Stimulated activated naive CD8-positive, alpha-beta T cell treated with anti-CD3 and anti-CD28 coated beads, Interleukin-15, Interleukin-2, amounts not matched to agents 100 U/mL and 50 U/mL, for 24 hours (primary cell): ENCODE results near the gene CTNNBL1.
A peak's percentile ranks its signal among the peaks of the same experiment; 100 is the strongest.

ENCODE experiments used
- ATAC-seq: fragments of 150-1000 bp; cut with Tn5 transposase; one replicate; pipeline ENCODE4 v1.10.0; 2021
- DNase-seq: peaks from one replicate; pipeline ENCODE4 v3.0.0; 2021

CTNNBL1 gene

DNA sequence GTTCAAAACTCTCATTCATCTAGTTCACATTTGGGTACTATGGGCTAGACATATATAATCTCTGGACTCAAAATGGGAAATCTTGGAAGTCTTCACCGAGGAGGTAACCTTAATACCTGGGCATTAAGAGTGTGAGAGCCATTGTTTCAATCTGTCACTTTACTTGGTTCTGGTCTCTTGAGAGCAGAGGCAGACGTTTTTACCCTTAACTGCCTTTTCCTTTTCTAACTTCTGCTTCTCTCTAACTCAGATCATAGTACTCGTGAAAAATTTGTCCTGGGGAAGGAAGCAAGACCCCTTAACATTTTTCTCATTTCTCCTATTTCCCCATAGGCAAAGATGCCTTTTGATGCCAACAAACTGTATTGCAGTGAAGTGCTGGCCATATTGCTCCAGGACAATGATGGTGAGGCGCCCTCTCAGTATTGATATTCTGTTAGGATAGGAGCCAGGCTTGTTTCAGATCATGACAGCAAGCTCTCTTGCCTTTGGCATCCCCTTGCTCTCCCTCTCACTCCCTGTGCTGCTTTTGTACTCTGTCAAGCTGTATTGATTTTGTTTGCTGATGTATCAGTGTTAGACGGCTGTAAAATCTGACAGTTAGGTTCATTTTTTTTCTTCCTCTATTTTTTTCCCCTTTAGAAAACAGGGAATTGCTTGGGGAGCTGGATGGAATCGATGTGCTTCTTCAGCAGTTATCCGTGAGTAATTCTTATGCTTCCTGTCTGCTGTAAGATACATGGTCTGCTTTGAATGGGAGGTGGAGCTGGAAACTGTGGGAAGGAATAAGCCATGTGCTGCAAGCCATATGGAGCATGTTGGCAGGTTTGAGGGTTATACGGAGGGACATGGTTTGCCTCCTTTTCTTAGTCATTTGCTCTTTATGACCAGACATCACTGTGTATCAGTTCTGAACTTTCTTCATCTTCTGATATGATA is 83.5 kb downstream of the CTNNBL1 start:
- DNase-seq (no peak), ATAC-seq (no peak)

DNA sequence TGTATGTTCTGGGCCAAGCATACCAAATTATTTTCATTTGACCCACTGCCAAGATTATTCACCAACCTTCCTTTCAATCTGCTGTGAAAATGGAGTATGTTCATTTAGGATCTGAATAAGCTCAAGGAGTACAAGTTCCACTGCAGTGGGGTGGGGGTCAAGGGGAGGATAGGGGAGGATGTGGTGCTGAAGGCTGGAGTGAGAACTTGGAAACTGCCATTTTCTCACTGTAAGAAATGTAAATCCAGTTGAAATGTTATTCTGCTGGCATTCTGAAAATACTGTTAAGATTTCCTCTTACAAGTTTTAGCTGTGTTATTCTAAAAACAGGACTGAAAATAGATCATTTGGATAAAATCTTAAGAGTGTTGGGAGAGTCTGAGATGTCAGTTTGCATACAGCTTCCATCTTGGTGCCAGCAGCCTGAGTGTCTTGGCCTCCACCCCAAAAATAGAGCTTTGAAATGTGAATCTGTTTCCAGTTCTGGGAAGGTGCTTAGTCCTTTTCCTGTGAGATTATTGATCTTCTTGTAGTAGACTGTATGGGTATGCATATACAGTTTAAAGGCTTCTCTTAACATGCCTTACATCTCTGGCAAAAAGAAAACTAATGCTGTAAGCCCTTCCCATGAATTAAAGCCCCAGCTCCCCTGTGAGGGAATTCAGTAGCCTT is 84.3 kb downstream of the CTNNBL1 start:
- ATAC-seq = no peak

DNA sequence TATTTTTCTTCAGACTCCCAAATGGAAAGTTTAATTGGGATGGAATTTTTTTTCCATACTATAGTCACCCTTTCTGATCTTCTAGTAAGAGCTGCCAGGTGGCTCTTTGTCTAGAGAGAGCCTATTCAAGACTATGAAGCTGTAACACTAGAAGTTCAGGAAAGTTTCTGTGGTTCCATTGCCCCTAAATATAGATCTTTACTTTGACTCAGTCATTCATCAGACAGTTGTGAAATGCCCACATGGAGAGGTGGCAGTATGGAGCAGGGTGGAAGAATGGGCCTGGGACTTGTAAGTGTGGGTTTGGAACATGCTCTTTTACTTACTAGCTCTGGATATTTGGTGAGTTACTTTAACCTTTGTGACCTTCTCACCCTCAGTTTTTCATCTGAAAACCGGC is 87.8 kb downstream of the CTNNBL1 start:
- DNase-seq (no peak), ATAC-seq (no peak)

More for the DNA sequence above, 84.3 kb downstream of the CTNNBL1 start:
- DNase-seq = no peak

DNA sequence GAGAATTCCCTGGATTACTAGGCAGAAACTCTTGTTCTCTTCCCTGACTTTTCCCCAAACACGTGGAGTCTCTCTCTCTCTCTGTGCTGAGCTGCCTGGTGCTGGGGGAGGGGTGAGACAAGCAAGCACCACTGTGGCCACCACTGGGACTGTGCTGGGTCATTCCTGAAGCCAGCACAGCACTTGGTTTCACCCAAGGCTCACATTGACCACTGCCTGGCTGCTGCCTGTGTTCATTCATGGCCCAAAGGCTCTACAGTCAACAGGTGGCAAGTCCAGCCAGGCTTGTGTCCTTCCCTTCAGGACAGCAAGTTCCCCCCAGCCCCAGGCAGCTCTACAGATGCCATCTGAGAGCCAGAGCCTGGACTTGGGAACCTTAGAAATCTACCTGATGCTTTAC is 92.2 kb downstream of the CTNNBL1 start:
- DNase-seq (no peak), ATAC-seq (no peak)

DNA sequence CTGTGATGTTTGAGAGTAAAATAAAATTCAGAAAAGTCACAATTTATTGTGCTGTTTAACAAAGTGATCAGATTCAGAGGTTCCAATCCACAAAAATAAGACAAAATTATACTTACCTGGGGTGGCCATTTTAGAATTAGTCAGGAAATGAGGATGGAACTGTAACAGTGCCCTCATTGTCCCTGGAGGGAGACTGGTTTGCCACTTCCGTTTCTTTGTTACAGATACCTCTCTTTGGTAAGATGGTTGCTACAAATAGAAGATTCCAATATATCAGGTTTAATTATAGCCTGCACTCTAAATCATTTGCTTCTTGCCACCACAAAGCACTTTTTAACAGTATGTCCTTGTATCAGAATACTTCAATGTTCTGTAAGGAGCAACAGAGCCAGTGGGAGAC is 95.6 kb downstream of the CTNNBL1 start:
- DNase-seq (no peak), ATAC-seq (no peak)

DNA sequence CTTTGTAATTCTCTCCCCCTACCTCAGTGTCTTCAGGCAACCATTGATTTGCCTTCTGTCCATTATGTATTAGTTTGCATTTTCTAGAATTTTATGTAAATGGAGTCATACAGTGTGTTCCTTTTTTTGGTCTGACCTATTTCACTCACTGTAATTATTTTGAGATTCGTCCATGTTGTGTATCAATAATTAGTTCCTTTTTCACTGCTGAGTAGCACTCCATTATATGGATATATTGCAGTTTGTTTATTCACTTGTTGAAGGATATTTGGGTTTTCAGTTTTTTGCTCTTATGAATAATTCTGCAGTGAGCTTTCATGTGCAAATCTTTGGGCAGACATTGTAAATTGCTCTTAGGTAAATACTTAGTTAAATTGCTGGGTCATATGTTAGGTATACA is 97.1 kb downstream of the CTNNBL1 start:
- DNase-seq (no peak), ATAC-seq (no peak)

DNA sequence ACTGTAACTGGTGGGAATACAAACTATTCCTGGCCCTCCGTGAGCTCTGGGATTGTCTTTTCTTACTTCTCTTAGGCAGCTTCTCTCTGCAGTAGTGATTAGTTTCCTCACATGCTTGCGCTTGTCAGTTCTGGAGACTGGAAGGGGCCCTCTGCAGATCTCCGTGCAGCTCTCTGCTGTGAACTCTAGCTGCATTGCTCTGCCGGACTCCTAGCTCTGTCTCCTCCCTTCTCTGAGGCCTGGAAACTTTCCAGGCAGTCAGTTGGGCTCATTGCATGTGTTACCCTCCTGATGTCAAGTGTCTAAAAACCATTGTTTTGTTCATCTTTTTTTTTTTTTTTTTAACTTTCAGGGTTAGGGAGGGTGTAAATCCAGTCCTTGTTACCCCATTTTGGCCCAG is 102.3 kb downstream of the CTNNBL1 start:
- DNase-seq (no peak), ATAC-seq (no peak)

DNA sequence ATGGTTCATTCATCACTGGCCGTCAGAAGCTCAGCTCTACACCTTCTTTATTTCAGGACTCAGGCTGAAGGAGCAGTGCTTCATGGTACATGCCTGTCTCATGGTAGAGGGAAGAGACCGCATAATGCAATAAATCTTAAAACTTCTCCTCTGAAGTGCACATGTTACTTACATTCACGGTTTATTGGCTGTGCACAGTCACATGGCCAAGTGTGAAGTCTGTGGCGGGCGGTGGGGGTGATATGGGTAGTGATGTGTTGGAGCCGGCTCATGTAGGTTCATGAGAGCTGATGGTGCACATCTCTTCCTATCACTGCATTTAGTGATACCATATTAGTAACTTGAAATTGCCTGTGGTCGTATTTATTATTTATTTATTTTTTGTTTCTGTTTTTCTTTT is 102.9 kb downstream of the CTNNBL1 start:
- no peak for ATAC-seq
- DNase-seq = no peak

DNA sequence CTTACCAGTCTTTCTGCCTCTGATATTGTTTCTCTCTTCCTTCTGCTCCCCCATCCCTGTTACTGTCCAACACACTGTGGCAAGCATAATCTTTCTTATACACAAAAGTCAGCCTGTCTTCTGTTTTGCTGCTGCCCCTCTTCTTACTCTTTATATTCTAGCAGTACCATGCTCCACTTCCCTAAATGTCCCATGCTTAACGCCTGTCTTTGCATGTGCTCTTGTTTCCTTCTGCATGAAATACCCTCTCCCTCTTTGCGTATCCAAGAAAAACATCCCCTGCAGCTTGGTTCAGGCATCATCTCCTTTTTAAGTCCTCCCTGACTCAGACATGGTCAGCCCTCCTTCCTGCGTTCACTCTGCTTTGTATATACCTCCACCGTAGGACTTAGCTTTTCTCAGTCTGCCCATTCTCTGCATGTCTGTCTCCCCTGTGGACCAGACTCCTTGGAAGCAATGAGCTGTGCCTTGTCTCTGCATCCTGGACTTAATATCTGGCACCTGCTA is 103.9 kb downstream of the CTNNBL1 start:
- no peak for ATAC-seq
- no peak for DNase-seq

DNA sequence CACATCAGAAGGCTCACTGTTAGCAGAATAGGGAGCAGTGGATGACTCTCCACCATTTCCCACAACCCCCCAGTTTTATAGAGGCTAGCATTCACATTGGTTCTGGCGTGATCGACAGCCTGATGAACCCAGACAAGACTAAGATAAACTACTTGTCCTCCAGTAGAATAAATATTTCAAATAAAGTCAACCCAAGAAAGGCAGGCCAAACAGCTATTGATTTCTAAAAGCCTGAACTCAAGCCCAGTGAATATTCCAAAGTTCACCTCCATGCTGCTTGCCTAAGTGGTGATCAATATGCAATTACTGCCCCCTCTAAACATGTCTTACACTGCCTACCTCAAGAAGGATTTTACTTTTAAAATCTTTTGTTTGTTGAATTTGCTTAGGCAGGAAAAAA is 104.5 kb downstream of the CTNNBL1 start:
- DNase-seq (no peak), ATAC-seq (no peak)

DNA sequence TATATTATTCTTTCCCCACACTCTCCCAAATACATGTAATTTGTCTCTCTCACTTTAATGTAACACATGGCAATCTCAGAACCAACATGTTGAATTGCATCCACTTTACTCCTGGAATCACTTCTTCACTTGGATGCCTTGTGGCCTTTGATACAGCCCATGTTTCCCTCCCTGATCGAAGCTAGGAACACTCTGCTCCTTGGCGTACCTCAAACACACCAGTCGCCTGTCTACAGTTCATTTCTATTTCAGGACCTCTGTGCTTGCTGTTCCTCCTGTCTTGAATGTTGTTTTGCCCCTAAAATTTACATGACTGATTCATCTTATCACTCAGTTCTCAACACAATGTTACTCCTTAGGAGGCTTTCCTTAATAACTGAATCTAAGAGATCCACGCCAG is 106.8 kb downstream of the CTNNBL1 start:
- DNase-seq (no peak), ATAC-seq (no peak)

DNA sequence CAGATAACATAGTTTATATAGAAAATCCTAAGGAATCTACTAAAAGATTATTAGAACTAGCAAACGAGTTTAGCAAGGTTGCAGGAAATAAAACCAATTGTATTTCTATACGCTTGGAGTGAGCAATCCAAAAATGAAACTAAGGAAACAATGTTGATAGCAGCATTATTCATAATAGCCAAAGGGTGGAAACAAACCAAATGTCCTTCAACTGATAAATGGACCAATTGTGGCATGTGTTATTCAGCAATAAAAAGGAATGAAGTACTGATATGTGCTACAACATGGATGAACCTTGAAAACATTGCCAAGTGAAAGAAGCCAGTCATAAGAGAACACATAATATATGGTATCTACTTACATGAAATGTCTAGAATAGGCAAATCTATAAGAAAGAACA is 108.1 kb downstream of the CTNNBL1 start:
- ATAC-seq = no peak
- DNase-seq = no peak

DNA sequence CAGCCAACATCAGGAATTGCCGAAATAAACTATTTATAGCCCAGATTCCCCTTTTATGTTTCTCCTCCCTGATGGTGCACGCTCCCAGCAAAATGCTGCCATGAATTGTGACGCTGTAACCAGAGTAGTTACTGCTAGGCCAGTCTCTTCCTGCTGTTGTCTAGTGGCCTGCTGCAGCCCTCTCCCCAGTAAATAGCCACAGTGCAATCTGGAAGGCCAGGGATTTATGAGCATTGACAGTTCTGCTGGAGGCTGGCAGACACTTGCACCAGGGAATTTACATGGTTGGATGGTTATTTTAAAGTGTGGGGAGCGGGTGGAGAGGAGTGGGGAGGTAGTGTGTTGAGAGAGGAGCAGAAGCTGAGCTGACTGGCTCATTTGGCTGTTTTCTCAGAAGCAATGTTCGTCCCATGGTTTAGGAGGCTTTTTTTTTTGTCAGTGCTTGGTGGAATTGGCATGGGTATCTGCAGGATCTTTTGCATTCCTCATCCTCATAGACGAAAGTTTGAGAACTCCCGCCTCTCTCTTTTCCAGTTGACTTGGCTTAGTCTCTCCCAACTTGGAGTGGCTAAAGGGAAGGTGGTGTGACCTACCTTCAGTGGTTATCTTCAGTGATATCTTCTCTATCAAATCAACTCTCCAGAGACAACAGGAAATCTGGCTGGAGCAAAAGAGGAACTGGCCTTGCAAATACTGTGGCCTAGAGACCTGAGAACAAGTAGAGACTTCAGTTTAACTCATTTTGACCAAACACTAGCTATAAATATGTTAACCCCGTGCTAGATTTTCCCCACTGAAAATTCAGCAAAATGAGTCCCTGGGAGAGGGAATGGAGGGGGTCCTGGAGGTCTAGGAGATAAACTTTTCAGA is 109.8 kb downstream of the CTNNBL1 start:
- no peak for DNase-seq
- no peak for ATAC-seq

DNA sequence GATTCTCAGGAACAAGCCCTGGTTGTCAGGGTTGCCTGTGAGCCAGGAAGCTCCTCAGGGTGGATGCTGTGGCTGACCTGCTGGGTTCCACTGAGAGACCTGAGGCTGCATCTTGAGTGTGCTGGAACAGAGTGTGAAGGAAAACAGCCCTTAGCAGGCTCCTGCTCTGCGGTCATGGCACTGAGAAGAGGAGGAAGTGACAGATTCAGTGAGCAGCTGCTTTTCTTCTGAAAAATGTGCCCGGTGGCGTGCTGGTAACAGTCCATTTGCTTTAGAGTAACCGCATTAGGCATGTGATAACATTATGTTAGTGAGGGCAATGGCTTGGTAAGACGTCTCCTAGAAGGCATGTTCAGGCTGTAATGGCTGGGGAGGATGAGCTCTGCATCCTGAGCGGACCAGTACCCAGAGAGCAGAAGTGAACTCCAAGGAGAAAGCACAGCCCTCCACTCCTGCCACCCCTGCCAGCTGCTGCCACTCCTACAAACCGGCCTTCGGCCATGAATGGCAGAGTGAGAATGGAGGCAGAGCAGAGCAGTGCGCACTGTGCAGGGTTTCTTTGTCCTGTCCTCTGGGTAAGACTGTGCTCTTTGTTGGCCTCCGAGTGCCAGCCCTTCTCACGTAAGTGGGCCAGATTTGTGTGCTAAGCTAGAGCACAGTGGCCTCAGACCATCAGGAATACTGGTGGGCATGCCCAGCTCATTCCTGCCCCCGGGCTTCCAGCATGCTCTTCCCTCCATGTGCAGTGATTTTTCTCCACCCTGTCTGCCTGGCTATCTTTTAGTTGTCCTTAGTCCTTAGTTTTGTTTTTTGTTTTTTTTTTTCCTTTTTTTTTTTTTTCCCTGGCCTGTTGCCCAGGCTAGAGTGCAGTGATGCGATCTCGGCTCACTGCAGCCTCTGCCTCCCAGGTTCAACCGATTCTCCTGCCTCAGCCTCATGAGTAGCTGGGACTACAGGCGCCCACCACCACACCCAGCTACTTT is 111.0 kb downstream of the CTNNBL1 start:
- ATAC-seq (peak; percentile 46), DNase-seq (peak; percentile 9)

DNA sequence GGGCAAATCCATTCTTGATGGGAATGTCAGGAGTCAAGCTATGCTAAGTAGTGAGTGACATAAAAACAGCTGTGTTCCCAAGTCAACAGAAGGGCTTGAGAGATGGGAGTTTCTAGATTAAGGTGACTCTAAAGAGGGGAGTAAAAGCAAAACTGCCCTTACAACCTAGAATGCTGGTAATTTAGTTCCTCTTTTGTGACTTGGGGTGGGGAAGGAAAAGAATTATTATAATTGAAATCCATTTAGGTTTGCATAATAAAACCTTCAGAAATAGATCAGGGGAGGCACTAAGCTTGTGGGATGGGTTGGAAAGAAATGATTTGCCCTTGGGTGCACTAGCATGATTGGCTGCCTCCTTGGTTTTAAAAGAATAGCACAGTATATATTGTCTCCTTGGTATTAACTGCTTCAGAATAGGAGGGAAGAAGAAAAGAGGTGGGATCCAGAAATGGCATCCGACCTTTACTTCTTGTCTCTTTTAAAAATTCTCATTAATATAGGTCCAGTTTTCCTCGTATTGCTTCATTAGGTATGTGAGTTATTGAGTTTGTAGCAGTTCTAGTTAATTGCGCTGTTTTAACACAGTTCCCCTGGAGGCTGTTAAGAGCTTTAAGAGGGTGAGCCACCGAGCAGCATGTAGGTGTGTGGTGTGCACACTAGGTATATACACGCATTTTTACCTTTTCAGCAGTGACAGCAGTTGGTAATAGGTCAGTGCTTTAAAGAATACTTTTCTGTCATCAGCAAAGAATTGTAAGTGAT is 113.8 kb downstream of the CTNNBL1 start:
- DNase-seq = no peak
- no peak for ATAC-seq

DNA sequence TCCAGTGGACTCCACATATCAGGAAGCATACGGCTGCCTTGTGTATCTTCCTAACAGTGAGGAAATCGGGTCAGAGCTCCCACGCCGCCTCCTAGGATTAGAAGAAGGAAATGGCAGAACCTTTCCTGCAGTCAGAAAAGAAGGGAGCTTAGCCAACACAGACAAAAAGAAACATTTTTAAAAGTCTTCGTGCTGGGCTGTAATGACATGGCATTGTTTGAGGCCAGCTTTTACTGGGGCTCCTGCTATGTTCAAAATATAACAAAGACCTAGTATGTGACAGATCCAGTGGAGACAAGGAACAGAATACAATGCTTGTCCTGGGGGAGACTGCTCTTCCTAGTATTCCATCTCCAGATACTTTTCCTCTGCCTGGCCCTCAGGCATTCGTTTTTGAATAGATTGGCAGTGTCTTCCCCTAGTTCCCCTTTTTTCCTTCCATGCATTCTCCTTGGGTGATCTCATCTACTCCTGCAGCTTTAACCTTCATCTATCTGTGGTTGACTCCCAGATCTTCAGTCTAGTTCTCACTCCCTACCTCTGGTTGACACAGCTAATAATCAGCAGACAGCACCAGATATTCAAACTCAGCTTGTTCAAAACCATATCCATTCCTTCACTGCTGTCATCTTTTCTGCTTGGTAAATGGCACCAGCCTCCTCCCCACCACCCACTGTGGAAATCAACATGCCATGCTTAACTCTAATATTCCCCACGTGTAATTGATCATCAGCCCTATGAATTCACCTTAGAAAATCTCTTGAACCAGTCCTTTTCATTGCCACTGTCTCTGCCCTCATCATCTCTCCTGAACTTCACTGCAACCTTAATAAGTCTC is 114.6 kb downstream of the CTNNBL1 start:
- DNase-seq = no peak
- no peak for ATAC-seq

DNA sequence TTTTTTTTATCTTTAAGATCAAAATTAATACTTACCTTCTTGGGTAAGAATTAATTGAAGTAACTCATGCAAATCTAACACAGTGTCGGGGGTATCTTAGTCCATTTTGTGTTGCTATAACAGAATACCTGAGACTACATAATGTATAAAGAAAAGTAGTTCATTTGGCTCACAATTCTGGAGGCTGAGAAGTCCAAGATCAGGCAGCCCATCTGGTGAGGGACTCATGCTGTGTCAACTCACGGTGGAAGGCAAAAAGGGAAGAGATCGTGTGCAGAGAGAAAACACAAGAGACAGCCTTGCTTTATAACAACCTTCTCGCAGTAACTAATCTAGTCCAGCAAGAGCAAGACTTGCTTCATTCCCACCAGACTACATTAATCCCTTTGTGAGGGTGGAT is 116.2 kb downstream of the CTNNBL1 start:
- DNase-seq = no peak

DNA sequence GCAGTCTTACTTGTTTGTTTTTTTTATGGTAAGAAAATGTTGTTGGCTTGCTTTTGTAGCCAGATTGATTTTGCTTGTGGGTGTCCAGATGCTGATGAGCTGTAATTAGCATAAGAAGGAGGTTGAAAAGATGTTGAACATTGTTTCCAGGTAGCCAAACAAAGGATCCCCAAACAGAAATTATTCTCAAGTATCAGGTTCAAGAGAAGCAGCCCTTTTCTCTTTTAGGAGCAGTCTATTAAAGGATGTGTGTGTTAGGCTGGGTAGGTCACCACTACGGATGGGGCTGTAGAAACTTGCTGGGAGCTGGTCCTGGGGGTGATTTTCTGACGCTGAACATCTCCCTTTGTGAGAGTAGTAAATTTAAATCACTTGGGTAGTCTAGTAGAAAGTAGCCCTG is 122.2 kb downstream of the CTNNBL1 start:
- DNase-seq (no peak), ATAC-seq (no peak)

More for the DNA sequence above, 116.2 kb downstream of the CTNNBL1 start:
- ATAC-seq = no peak

DNA sequence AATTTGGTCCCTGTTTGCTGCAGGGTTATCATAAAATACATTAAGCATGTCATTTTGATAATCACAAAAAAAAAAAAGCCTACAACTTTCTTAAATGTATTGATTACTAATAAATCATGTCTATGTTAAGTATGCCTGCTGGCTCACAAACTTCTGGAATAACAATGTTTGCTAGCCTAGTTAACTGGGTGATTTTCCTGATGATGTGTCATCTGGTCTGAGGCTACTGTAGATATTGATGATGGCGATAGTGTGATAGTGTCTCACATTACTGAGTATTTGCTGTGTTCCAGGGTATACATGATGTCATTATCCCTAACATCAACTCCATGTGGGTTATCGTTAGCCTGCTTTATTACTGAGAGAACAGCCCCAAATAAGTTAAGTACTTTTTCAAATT is 122.9 kb downstream of the CTNNBL1 start:
- ATAC-seq (no peak), DNase-seq (no peak)
